Activated B cell treated with CpG ODN at 0.5 μM for 24 hours (primary cell): Measurements from ENCODE around the gene MTRFR. TPM values are rescaled to one million over a fixed set of nuclear protein-coding genes. Genes with fewer than 3 reads are reported as not detected.
A peak's percentile ranks its signal among the peaks of the same experiment; 100 is the strongest.

ENCODE experiments used
- ATAC-seq: fragments of 200-7000 bp; cut with Tn5 transposase; one replicate; pipeline ENCODE4 v1.10.0; 2021; ENCODE audit warnings: low read depth, mild to moderate bottlenecking, moderate library complexity
- CTCF ChIA-PET: fragments of 350-600 bp; sonication (Branson Sonifier 250); formaldehyde crosslinking; loops from one replicate; lab custom pipeline; 2021; ENCODE audit warnings: antibody characterized with exemption; lab: Charles Lee
- POLR2A ChIA-PET: fragments of 350-600 bp; sonication (Branson Sonifier 250); formaldehyde crosslinking; loops from one replicate; lab custom pipeline; 2021; ENCODE audit warnings: antibody characterized with exemption; lab: Charles Lee
- DNase-seq: peaks from one replicate; pipeline ENCODE4 v3.0.0; 2022
- H3K27ac Mint-ChIP-seq: one replicate; pipeline ENCODE4 v1.8.0; 2020; ENCODE audit warnings: mixed read lengths
- H3K27me3 Mint-ChIP-seq: one replicate; pipeline ENCODE4 v1.8.0; 2021; ENCODE audit warnings: mixed read lengths
- H3K36me3 Mint-ChIP-seq: one replicate; pipeline ENCODE4 v1.8.0; 2021; ENCODE audit warnings: low read depth, mixed read lengths
- H3K4me1 Mint-ChIP-seq: one replicate; pipeline ENCODE4 v1.8.0; 2021; ENCODE audit warnings: mixed read lengths
- H3K4me3 Mint-ChIP-seq: one replicate; pipeline ENCODE4 v1.8.0; 2020; ENCODE audit warnings: mild to moderate bottlenecking, mixed read lengths
- H3K9me3 Mint-ChIP-seq: one replicate; pipeline ENCODE4 v1.8.0; 2020; ENCODE audit warnings: mixed read lengths
- intact Hi-C: fragments of 100-400 bp; cut with micrococcal nuclease; formaldehyde crosslinking; loops from one replicate; pipeline ENCODE4 v1.15.1; 2024
- total RNA-seq: library from RNA; stranded (reverse); gene quantifications from 2 replicates; pipeline ENCODE4 v1.2.3, GENCODE V29; 2022
- TF ChIP-seq, protein P1 (sequence below): fragments of 200-600 bp; IDR thresholded peaks from one replicate; pipeline ENCODE4 v1.8.0; 2022; ENCODE audit warnings: antibody characterized with exemption, mild to moderate bottlenecking

MTRFR gene
- total RNA-seq, 1 donor from 2014 or later = 23.6 TPM

DNA sequence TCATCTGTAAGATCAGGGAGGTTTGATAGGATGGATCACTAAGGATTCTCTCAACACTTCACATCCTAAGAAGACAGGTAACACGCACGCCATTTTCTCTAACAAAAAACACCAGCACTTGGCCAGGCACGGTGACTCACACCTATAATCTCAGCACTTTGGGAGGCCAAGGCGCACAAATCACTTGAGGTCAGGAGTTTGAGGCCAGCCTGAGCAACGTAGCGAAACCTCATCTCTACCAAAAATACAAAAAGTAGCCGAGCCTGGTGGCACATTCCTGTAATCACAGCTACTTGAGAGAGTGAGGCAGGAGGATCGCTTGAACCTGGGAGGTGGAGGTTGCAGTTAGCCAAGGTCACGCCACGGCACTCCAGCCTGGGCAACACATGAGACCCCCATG is 48.9 kb downstream of the MTRFR start:
- H3K4me1 Mint-ChIP-seq = peaks cover 7% of the 10 kb centered on the region
- no peaks in the 10 kb centered on the region for H3K27me3 Mint-ChIP-seq
- no peaks in the 10 kb centered on the region for H3K36me3 Mint-ChIP-seq
- no peaks in the 10 kb centered on the region for H3K9me3 Mint-ChIP-seq
- H3K4me3 Mint-ChIP-seq = no peak overlapping the region
- ATAC-seq = no peak
- POLR2A ChIA-PET = interaction anchor here (1.5 kb wide), 1 partner anchor 302 kb away, joined by 4 read pairs; the partner anchor contains the start of gene TMED2
- intact Hi-C loops = no loop called here
- no peak for DNase-seq
- CTCF ChIA-PET = interaction anchor here (0.6 kb wide), 1 partner anchor 29 kb away, joined by 3 read pairs; no protein-coding TSS in a partner anchor
- H3K27ac Mint-ChIP-seq = no peak overlapping the region
- TF ChIP-seq, protein P1, sequence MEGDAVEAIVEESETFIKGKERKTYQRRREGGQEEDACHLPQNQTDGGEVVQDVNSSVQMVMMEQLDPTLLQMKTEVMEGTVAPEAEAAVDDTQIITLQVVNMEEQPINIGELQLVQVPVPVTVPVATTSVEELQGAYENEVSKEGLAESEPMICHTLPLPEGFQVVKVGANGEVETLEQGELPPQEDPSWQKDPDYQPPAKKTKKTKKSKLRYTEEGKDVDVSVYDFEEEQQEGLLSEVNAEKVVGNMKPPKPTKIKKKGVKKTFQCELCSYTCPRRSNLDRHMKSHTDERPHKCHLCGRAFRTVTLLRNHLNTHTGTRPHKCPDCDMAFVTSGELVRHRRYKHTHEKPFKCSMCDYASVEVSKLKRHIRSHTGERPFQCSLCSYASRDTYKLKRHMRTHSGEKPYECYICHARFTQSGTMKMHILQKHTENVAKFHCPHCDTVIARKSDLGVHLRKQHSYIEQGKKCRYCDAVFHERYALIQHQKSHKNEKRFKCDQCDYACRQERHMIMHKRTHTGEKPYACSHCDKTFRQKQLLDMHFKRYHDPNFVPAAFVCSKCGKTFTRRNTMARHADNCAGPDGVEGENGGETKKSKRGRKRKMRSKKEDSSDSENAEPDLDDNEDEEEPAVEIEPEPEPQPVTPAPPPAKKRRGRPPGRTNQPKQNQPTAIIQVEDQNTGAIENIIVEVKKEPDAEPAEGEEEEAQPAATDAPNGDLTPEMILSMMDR = no peak

DNA sequence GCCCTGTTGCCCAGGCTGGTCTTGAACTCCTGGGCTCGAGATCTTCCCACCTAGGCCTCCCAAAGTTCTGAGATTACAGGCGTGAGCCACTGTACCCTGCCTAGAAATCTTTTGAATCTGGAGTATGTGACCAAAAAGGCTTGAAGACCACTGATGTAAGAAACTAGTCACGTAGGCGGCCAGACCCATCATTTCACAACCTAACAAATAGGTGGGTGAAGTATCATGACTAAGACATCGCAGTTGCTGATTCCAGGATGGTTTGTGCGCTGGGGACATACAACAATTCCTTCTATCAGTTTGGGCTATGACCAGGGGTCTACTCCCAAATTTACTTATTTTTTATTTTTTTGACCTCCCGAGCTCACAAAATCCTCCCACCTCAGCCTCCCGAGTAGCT is 50.2 kb downstream of the MTRFR start:
- intact Hi-C loops = no loop called here
- H3K27me3 Mint-ChIP-seq = no peaks in the 10 kb centered on the region
- CTCF ChIA-PET = no interaction called here
- DNase-seq = no peak
- H3K4me1 Mint-ChIP-seq = peaks cover under 1% of the 10 kb centered on the region
- no peak overlapping the region for H3K4me3 Mint-ChIP-seq
- TF ChIP-seq, protein P1 = no peak
- no peaks in the 10 kb centered on the region for H3K9me3 Mint-ChIP-seq
- ATAC-seq = no peak
- POLR2A ChIA-PET = interaction anchor here (0.6 to 1.5 kb wide), 4 partner anchors 80 to 318 kb away, joined by 3 to 4 read pairs (median 3); partner anchors contain the start of genes DDX55 and TMED2
- no peaks in the 10 kb centered on the region for H3K36me3 Mint-ChIP-seq
- H3K27ac Mint-ChIP-seq = no peak overlapping the region

DNA sequence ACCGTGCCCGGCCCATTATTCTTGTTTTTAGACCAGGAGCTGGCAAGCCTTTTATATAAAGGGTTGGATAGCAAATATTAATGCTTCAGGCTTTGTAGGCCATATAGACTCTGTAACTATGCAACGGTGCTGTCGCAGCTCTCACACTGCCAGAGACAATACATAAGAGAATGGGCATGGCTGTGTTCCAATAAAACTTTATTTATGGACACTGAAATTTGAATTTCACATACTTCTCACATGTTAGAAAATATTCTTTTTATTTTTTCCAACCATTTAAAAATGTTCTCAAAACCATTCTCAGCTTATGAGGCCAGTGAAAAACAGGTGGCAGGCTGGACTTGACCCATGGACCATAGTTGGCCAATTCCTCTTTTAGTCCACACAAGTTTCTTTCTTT is 51.4 kb downstream of the MTRFR start:
- H3K9me3 Mint-ChIP-seq = no peaks in the 10 kb centered on the region
- TF ChIP-seq, protein P1 = no peak
- H3K27me3 Mint-ChIP-seq = no peaks in the 10 kb centered on the region
- peaks cover 6% of the 10 kb centered on the region for H3K36me3 Mint-ChIP-seq
- ATAC-seq (no peak), DNase-seq (no peak)
- no peak overlapping the region for H3K27ac Mint-ChIP-seq
- no peaks in the 10 kb centered on the region for H3K4me1 Mint-ChIP-seq
- no peak overlapping the region for H3K4me3 Mint-ChIP-seq
- intact Hi-C loops = no loop called here
- ChIA-PET POLR2A (no interaction called here), CTCF (no interaction called here)

DNA sequence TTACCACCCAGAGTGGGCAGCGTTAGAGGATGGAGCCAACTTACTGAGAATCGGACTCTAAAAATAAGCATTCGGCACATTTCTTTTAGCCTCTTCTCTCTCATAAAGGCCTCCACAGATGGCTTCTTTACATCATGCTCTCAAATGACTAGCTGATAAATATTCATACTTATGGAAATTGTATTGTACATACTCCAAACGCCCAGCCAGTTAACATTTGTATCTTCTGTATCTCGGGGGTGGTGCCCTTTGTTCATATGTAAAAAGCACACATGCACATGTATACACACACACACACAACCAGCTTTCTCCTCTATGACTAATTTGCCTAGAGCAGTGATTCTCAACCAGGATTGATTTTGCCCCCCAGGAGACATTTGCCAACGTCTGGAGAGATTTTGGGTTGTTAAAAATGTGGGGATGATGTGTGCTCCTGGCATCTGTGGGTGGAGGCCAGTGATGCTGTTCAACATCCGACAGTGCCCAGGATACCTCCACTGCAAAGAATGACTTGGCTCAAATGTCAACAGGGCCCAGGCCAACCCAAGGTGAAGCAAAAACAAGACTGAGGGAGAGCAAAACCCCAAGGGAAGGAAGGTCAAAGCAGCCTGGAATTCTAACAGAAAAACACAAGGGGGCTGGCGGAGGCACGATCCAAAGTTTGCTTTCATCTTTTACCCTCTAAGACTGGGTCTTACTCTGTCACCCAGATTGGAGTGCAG is 53.6 kb downstream of the MTRFR start:
- POLR2A ChIA-PET = interaction anchor here (0.7 kb wide), 1 partner anchor 8 kb away, joined by 6 read pairs; no protein-coding TSS in a partner anchor
- CTCF ChIA-PET = no interaction called here
- intact Hi-C loops = no loop called here
- H3K27me3 Mint-ChIP-seq = no peaks in the 10 kb centered on the region
- H3K27ac Mint-ChIP-seq = no peak overlapping the region
- no peak overlapping the region for H3K4me3 Mint-ChIP-seq
- ATAC-seq = no peak
- H3K9me3 Mint-ChIP-seq = no peaks in the 10 kb centered on the region
- peaks cover 24% of the 10 kb centered on the region for H3K36me3 Mint-ChIP-seq
- H3K4me1 Mint-ChIP-seq = no peaks in the 10 kb centered on the region
- DNase-seq = no peak
- TF ChIP-seq, protein P1 = no peak

DNA sequence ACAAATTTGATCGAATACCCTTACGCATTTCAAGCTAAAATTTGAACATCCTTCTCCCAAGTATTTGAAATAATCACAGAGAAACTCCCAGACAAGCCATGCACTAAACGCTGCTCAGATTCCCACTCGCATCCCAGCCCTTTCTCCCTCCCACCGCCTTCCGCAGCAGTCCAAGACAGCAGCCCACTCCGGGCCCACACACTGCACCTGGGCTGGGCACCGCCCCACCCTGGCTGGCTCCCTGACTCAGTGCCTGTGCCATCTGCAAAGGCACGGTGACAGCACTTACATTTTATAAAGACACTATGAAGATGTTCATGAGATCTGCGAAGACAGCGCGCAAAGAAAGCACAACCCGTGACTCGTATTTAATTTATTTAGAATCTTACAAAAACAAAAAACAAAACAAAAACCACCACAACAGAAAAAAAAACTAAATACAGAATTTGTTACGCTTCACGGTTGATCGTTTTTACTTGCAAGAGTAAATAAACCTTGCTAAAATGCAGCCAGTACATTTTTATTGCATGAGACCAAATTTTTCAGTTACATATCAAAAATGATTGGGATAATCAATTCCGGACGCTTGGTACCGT is 55.6 kb downstream of the MTRFR start:
- TF ChIP-seq, protein P1 = no peak
- Mint-ChIP-seq H3K4me1 (no peaks in the 10 kb centered on the region), H3K4me3 (no peak overlapping the region), H3K9me3 (no peaks in the 10 kb centered on the region), H3K27me3 (no peaks in the 10 kb centered on the region), H3K27ac (peak overlapping the region; percentile 19), H3K36me3 (peaks cover 37% of the 10 kb centered on the region)
- ChIA-PET CTCF (no interaction called here), POLR2A (interaction anchor here (0.5 kb wide), 1 partner anchor 11 kb away, joined by 5 read pairs; no protein-coding TSS in a partner anchor)
- DNase-seq (no peak), ATAC-seq (no peak)
- intact Hi-C loops = no loop called here
